HG03135 (cell line): ENCODE data around the gene FAM184B.

Experiments used
- ATAC-seq: cut with Tn5 transposase; IDR thresholded peaks from one replicate; pipeline ENCODE4 v1.9.1; 2021; ENCODE audit warnings: mild to moderate bottlenecking, moderate library complexity; ENCODE audit not compliant: unreplicated experiment

Gene FAM184B

GRCh38 chr4:17587094-17587822, 194.2 kb downstream of the FAM184B start:
- ATAC-seq = no peak

GRCh38 chr4:17584521-17585213, 196.8 kb downstream of the FAM184B start:
- ATAC-seq = no peak

GRCh38 chr4:17583941-17584340, 197.5 kb downstream of the FAM184B start:
- ATAC-seq = no peak

GRCh38 chr4:17583276-17583675, 198.1 kb downstream of the FAM184B start:
- ATAC-seq = no peak

- no peak for ATAC-seq
These were observed 200.5 kb downstream of the FAM184B start for GRCh38 chr4:17580969-17581368.
